ENCODE measurements around the gene PHLDB1. TPM values are rescaled to one million over a fixed set of nuclear protein-coding genes. Genes with fewer than 3 reads are reported as not detected.

PHLDB1 gene
- total RNA-seq, 1 experiment from 2014 or later: 0.19 TPM

DNA sequence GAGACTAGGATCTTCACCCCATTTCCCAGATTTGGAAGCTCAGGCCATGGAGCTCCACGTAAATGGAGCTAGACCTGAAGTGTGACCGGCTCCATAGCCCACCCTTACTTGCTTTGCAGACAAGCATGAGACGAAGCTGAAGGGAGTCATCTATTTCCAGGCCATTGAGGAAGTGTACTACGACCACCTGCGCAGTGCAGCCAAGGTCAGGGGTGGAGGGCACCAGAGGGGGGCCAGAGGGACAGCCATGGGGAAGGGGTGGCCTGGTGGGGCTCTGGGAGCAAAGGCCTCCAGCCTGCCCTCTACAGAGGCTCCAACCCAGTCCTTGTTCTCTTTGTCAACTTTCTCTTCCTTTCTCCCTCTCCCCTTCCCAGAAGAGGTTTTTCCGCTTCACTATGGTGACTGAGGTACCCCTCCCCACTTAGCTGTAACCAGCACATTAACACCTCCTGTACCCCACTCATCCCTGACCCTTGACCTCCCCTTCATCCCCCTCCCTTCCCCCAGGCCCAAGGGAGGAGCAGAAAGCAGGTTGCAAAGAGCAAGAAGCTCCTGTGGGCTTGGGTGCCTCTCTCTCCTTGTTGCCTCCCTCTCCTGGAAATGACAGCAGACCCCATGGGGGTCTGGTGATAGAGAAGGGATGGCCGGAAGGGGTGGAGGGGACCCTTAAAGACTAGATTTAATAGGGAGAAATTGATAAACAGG, 48.2 kb downstream of the PHLDB1 start:
- no peaks in the 10 kb centered on the region for H3K36me3 ChIP-seq (ENCODE audit: insufficient read depth, low read length)
- H3K79me2 ChIP-seq (ENCODE audit: low read length): no peaks in the 10 kb centered on the region
- H3K27me3 ChIP-seq (ENCODE audit: low read length): no peaks in the 10 kb centered on the region
- H3K9me3 ChIP-seq (ENCODE audit: low read length): no peaks in the 10 kb centered on the region
- no peaks in the 10 kb centered on the region for H4K20me1 ChIP-seq (ENCODE audit: insufficient read depth, low read depth, low read length)
- no peak overlapping the region for H3K9ac ChIP-seq (ENCODE audit: low read length)
- no peak overlapping the region for H3K27ac ChIP-seq (ENCODE audit: low read length)
- no peaks in the 10 kb centered on the region for H3K9me2 ChIP-seq (replicated peaks; ENCODE audit: insufficient read depth, low read length)
- DNase-seq: no peak
- H3K4me3 ChIP-seq (ENCODE audit: low read length): no peak overlapping the region
- no peaks in the 10 kb centered on the region for H3K4me1 ChIP-seq (ENCODE audit: low read length)
- H2AFZ ChIP-seq (ENCODE audit: low read length): no peak overlapping the region
- H3K4me2 ChIP-seq (ENCODE audit: low read depth, low read length, poor library complexity, severe bottlenecking): no peak overlapping the region

DNA sequence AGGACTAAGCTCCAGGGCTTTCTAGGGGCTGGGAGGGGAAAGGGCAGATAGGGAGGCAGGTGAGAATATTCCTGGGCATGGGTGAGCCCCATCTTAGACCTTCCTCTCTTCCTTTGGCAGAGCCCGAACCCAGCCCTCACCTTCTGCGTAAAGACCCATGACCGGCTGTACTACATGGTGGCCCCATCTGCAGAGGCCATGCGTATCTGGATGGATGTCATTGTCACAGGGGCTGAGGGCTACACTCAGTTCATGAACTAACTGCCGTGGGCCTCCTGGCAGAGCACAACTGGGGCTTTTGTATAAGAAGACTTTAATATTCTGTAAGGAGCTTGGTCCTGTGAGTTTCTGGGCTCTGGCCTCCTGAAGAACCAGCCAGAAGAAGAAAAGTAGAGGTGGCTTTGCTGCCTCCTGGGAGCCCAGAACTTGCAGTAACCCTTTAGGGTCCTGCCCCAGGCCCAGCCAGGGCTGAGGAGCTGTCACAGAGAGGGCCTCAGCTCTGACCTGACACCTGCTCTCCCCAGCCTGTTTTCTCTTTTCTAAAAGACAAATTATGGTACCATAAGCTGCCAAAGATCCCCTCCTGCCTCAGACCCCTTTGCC, 49.2 kb downstream of the PHLDB1 start:
- no peaks in the 10 kb centered on the region for H3K9me3 ChIP-seq (ENCODE audit: low read length)
- no peak for DNase-seq
- H3K36me3 ChIP-seq (ENCODE audit: insufficient read depth, low read length): no peaks in the 10 kb centered on the region
- H3K4me3 ChIP-seq (ENCODE audit: low read length): no peak overlapping the region
- H3K4me2 ChIP-seq (ENCODE audit: low read depth, low read length, poor library complexity, severe bottlenecking): no peak overlapping the region
- H3K4me1 ChIP-seq (ENCODE audit: low read length): no peaks in the 10 kb centered on the region
- H3K27me3 ChIP-seq (ENCODE audit: low read length): no peaks in the 10 kb centered on the region
- H2AFZ ChIP-seq (ENCODE audit: low read length): no peak overlapping the region
- H4K20me1 ChIP-seq (ENCODE audit: insufficient read depth, low read depth, low read length): no peaks in the 10 kb centered on the region
- no peak overlapping the region for H3K27ac ChIP-seq (ENCODE audit: low read length)
- no peaks in the 10 kb centered on the region for H3K79me2 ChIP-seq (ENCODE audit: low read length)
- H3K9me2 ChIP-seq (replicated peaks; ENCODE audit: insufficient read depth, low read length): no peaks in the 10 kb centered on the region
- H3K9ac ChIP-seq (ENCODE audit: low read length): no peak overlapping the region

DNA sequence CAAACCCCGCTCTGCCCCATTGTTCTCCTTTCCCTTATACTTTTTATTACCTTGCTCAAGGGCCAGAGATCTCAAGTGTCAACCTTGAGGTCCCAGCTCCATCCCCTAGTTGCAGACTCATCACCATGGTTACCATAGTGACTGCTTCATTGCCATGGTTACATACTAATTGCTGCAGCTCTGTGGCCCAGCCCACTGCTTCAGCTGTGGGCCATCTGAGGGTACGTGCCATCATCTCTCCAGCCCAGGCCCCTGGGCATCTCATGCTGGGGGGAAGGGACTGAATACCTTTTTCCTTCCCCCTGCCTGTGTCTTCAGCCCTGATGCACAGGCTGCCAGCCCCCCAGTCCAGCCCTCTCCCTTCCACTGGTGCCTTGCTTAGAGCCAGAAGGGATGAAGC, 49.8 kb downstream of the PHLDB1 start:
- H3K27me3 ChIP-seq (ENCODE audit: low read length): no peaks in the 10 kb centered on the region
- no peak overlapping the region for H3K4me3 ChIP-seq (ENCODE audit: low read length)
- H2AFZ ChIP-seq (ENCODE audit: low read length): no peak overlapping the region
- no peaks in the 10 kb centered on the region for H3K79me2 ChIP-seq (ENCODE audit: low read length)
- no peaks in the 10 kb centered on the region for H4K20me1 ChIP-seq (ENCODE audit: insufficient read depth, low read depth, low read length)
- H3K9ac ChIP-seq (ENCODE audit: low read length): no peak overlapping the region
- H3K9me3 ChIP-seq (ENCODE audit: low read length): no peaks in the 10 kb centered on the region
- H3K4me2 ChIP-seq (ENCODE audit: low read depth, low read length, poor library complexity, severe bottlenecking): no peak overlapping the region
- no peak overlapping the region for H3K27ac ChIP-seq (ENCODE audit: low read length)
- H3K9me2 ChIP-seq (replicated peaks; ENCODE audit: insufficient read depth, low read length): no peaks in the 10 kb centered on the region
- DNase-seq: peak; percentile 66
- H3K36me3 ChIP-seq (ENCODE audit: insufficient read depth, low read length): no peaks in the 10 kb centered on the region
- H3K4me1 ChIP-seq (ENCODE audit: low read length): no peaks in the 10 kb centered on the region

DNA sequence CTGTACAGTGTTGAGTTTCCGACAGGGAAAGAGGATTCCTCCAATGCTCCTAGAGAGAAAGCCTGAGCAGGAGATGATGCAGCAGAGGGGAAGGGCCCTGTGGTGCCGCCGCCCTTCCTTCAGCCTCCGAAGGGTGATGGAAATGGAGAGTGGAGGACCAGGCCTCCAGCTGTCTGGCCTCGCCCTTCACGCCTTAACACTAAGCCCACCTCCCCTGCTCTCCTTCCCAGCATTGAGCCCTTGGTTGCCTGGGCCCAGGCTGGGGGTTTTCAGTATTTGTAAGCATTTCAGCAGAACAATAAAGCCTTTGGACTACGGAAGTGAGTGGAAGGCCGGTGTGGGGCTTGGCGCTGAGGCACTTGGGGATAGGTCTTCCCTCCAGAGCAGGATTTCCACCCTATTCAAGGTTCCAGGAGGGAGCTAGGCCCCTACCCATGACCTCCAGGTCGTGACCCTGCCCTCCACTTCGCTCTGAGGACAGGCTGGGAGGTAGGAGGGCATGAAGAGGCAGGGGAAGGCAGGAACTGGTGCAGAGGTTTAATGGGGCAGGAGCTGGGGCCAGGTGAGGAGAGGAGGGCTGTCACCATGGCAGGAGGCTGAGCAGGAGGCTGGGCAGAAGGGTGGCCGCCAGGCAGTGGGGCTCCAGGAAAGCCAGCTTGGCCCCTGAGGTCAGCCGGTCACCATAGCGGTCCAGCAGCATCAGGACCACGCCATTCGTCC, 50.5 kb downstream of the PHLDB1 start:
- no peaks in the 10 kb centered on the region for H3K4me1 ChIP-seq (ENCODE audit: low read length)
- H3K9ac ChIP-seq (ENCODE audit: low read length): no peak overlapping the region
- no peak overlapping the region for H3K4me2 ChIP-seq (ENCODE audit: low read depth, low read length, poor library complexity, severe bottlenecking)
- H3K9me3 ChIP-seq (ENCODE audit: low read length): no peaks in the 10 kb centered on the region
- no peaks in the 10 kb centered on the region for H3K27me3 ChIP-seq (ENCODE audit: low read length)
- H3K4me3 ChIP-seq (ENCODE audit: low read length): no peak overlapping the region
- H3K27ac ChIP-seq (ENCODE audit: low read length): no peak overlapping the region
- H2AFZ ChIP-seq (ENCODE audit: low read length): no peak overlapping the region
- no peaks in the 10 kb centered on the region for H4K20me1 ChIP-seq (ENCODE audit: insufficient read depth, low read depth, low read length)
- no peak for DNase-seq
- no peaks in the 10 kb centered on the region for H3K36me3 ChIP-seq (ENCODE audit: insufficient read depth, low read length)
- no peaks in the 10 kb centered on the region for H3K9me2 ChIP-seq (replicated peaks; ENCODE audit: insufficient read depth, low read length)
- no peaks in the 10 kb centered on the region for H3K79me2 ChIP-seq (ENCODE audit: low read length)

DNA sequence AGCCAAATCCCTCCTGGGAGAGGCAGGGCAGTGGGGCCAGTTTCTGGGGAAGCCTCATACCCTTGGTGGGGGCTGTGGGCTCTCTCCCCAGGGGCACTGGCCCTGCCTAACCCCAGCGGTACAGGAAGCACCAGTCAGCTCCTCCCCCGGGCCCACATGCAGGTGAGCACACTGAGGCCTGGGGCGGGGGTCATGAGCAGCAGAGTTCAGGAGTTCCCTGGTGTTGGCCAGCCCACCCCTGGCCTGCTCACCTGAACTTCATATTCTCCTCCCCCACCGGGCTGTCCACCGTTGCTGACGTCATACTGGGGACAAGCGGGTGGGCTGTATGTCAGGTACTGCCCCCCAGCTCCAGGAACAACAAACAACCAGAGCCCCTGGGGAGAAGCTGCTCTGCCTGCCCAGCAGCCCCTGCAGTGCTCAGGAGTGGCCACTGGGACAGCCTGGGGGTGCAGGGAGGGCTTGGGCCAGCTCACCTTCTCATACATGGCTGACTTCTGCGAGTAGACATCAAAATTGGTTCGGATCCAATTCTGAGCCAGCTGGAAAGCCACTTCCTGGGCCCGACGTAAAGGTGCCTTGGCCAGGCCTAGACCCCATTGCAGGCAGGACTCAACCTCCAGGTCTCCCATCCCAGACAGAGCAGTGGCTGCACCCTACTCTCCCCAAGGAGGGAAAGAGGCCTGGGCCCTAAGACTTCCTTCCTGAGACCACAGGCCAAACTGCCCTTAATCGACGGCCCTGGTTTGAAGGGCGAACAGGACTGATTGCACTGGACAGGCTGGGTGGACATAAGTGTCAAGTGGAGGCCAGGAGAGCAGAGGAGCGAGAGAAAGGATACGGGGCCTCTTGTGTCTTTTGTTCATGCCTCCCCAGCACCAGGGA, 51.3 kb downstream of the PHLDB1 start:
- no peak overlapping the region for H3K27ac ChIP-seq (ENCODE audit: low read length)
- H3K36me3 ChIP-seq (ENCODE audit: insufficient read depth, low read length): no peaks in the 10 kb centered on the region
- H4K20me1 ChIP-seq (ENCODE audit: insufficient read depth, low read depth, low read length): no peaks in the 10 kb centered on the region
- H3K9ac ChIP-seq (ENCODE audit: low read length): no peak overlapping the region
- H3K79me2 ChIP-seq (ENCODE audit: low read length): no peaks in the 10 kb centered on the region
- no peak overlapping the region for H2AFZ ChIP-seq (ENCODE audit: low read length)
- no peaks in the 10 kb centered on the region for H3K27me3 ChIP-seq (ENCODE audit: low read length)
- no peaks in the 10 kb centered on the region for H3K9me2 ChIP-seq (replicated peaks; ENCODE audit: insufficient read depth, low read length)
- H3K4me3 ChIP-seq (ENCODE audit: low read length): no peak overlapping the region
- DNase-seq: no peak
- no peaks in the 10 kb centered on the region for H3K4me1 ChIP-seq (ENCODE audit: low read length)
- no peaks in the 10 kb centered on the region for H3K9me3 ChIP-seq (ENCODE audit: low read length)
- no peak overlapping the region for H3K4me2 ChIP-seq (ENCODE audit: low read depth, low read length, poor library complexity, severe bottlenecking)

DNA sequence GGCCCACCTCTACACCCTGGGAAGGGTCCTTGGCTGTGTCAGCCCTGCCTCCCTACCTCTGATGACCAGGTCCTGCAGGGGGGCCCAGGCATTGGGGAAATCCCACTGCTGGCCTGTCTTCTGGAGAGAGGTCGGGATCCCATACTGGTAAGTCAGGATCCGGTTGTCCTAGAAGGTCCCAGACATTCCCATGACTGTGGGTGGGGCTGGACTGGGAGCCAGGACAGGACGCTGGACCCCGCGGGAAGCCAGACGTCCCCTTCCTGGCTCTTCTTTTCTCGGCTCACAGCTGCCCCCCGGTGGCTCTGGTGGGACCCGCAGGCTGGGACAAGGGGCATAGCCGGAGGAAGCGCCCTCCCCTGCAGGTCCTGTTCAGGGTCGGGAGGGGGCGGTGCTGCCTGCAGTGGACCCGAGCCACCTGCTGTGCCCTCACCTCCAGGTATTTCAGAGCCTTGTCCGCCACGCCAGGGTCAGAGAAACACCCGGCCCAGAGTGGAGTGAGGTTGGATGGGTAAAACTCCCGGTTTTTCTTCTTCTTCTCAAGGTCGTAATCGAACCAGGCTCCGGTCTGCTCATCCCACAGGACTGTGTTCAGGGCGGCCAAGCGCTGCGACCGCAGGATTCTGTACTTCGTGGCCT, 52.0 kb downstream of the PHLDB1 start:
- H3K4me2 ChIP-seq (ENCODE audit: low read depth, low read length, poor library complexity, severe bottlenecking): no peak overlapping the region
- no peaks in the 10 kb centered on the region for H3K36me3 ChIP-seq (ENCODE audit: insufficient read depth, low read length)
- no peak overlapping the region for H2AFZ ChIP-seq (ENCODE audit: low read length)
- no peak overlapping the region for H3K4me3 ChIP-seq (ENCODE audit: low read length)
- H3K4me1 ChIP-seq (ENCODE audit: low read length): no peaks in the 10 kb centered on the region
- peak; percentile 90 for DNase-seq
- no peaks in the 10 kb centered on the region for H3K9me3 ChIP-seq (ENCODE audit: low read length)
- no peaks in the 10 kb centered on the region for H3K9me2 ChIP-seq (replicated peaks; ENCODE audit: insufficient read depth, low read length)
- H3K79me2 ChIP-seq (ENCODE audit: low read length): no peaks in the 10 kb centered on the region
- no peaks in the 10 kb centered on the region for H3K27me3 ChIP-seq (ENCODE audit: low read length)
- no peak overlapping the region for H3K9ac ChIP-seq (ENCODE audit: low read length)
- no peak overlapping the region for H3K27ac ChIP-seq (ENCODE audit: low read length)
- no peaks in the 10 kb centered on the region for H4K20me1 ChIP-seq (ENCODE audit: insufficient read depth, low read depth, low read length)

DNA sequence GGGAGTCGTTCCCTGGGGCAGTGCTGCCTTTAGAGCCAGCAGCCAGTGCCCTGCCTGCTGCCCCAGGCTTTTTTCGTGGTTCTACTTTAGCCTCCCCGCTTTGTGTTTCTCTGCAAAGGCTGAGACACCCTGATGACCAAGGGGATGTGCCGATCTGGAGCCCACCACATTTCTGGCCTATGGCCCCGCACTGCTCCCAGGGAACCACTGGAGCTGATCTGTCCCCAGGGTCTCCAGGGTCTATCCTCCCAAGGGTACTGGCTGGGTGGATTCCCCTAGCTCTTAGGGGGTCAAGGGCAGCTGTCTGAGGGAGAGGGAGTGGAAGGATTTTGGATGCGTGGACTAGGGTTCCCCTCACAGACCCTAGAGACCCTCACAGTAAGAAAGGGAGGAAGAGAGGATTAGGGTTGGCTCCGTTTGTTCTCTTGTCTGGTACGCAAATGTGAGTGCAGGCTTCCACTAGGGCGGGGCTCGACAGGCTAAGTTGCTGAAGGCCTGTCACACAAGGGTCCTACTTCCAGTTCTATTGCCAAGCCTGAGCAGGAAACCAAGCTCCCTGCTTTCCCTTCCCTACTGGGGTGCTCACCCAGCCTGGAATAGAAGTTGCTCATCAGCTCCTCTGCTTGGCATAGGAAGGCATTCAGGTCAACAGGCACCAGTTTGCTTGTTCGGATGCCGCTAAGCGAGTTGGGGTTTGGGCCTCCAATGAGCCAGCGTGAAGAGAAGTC, 52.7 kb downstream of the PHLDB1 start:
- Histone ChIP-seq H3K27ac (ENCODE audit: low read length) (no peak overlapping the region), H3K4me1 (ENCODE audit: low read length) (no peaks in the 10 kb centered on the region), H3K9me2 (replicated peaks; ENCODE audit: insufficient read depth, low read length) (no peaks in the 10 kb centered on the region), H2AFZ (ENCODE audit: low read length) (no peak overlapping the region), H3K9me3 (ENCODE audit: low read length) (no peaks in the 10 kb centered on the region), H3K36me3 (ENCODE audit: insufficient read depth, low read length) (no peaks in the 10 kb centered on the region), H3K4me2 (ENCODE audit: low read depth, low read length, poor library complexity, severe bottlenecking) (no peak overlapping the region), H3K9ac (ENCODE audit: low read length) (no peak overlapping the region), H4K20me1 (ENCODE audit: insufficient read depth, low read depth, low read length) (no peaks in the 10 kb centered on the region), H3K4me3 (ENCODE audit: low read length) (no peak overlapping the region), H3K79me2 (ENCODE audit: low read length) (no peaks in the 10 kb centered on the region), H3K27me3 (ENCODE audit: low read length) (no peaks in the 10 kb centered on the region)
- DNase-seq: no peak
